Liver (tissue), 9 donors: ENCODE data around the gene PEX6. TPM values are rescaled to one million over a fixed set of nuclear protein-coding genes. Genes with fewer than 3 reads are reported as not detected.

Source experiments
- DNase-seq: peaks from one replicate; pipeline ENCODE4 v3.0.0-alpha.2; 2017; ENCODE audit warnings: low spot score
- H3K27ac ChIP-seq, 2 donors: one replicate each; pipeline ENCODE4 v1.7.0; 2013; ENCODE audit warnings: inconsistent platforms in 2 of 2, low read length in 2 of 2, control low read depth in 1 of 2, low read depth in 1 of 2, mild to moderate bottlenecking in 1 of 2
- H3K27me3 ChIP-seq, 4 donors: one replicate each; pipeline versions ENCODE4 v1.6.1 to v1.7.0; 2013; ENCODE audit warnings: low read length in 3 of 4, inconsistent platforms in 1 of 4, mild to moderate bottlenecking in 1 of 4, moderate library complexity in 1 of 4; ENCODE audit not compliant: control insufficient read depth in 4 of 4, insufficient read depth in 4 of 4
- H3K36me3 ChIP-seq, 4 donors: one replicate each; pipeline versions ENCODE4 v1.6.1 to v1.7.0; 2013; ENCODE audit warnings: low read length in 3 of 4, mild to moderate bottlenecking in 3 of 4, low read depth in 1 of 4, moderate library complexity in 1 of 4; ENCODE audit not compliant: control insufficient read depth in 4 of 4, insufficient read depth in 3 of 4
- H3K4me1 ChIP-seq, 4 donors: one replicate each; pipeline versions ENCODE4 v1.6.1 to v1.7.0; 2013; ENCODE audit warnings: low read length in 3 of 4, mild to moderate bottlenecking in 3 of 4, moderate library complexity in 1 of 4; ENCODE audit not compliant: control insufficient read depth in 4 of 4, insufficient read depth in 4 of 4
- H3K4me3 ChIP-seq, 3 donors: one replicate each; pipeline versions ENCODE4 v1.6.1 to v1.7.0; 2013; ENCODE audit warnings: low read length in 3 of 3, control low read depth in 1 of 3, low read depth in 1 of 3, mild to moderate bottlenecking in 1 of 3
- H3K9ac ChIP-seq, 2 donors: one replicate each; pipeline ENCODE4 v1.7.0; 2013; ENCODE audit warnings: low read length in 2 of 2, mild to moderate bottlenecking in 2 of 2, moderate library complexity in 2 of 2, control low read depth in 1 of 2, low read depth in 1 of 2
- H3K9me3 ChIP-seq, 4 donors: one replicate each; pipeline versions ENCODE4 v1.6.1 to v1.7.0; 2013; ENCODE audit warnings: low read length in 3 of 4; ENCODE audit not compliant: control insufficient read depth in 4 of 4
- ATF3 ChIP-seq: IDR thresholded peaks from 2 replicates; pipeline ENCODE4 v1.6.1; 2016; ENCODE audit warnings: antibody characterized with exemption
- CTCF ChIP-seq: fragments of 150-350 bp; IDR thresholded peaks from 2 replicates; pipeline ENCODE4 v1.5.1; 2017; ENCODE audit warnings: improper control_type of control experiment, low read depth, low read length; ENCODE audit not compliant: missing input control
- EGR1 ChIP-seq, 2 donors: IDR thresholded peaks; 2 replicates each; pipeline ENCODE4 v1.6.1; 2016 to 2018; ENCODE audit warnings: antibody characterized with exemption in 2 of 2, low read depth in 2 of 2
- FOXA1 ChIP-seq: IDR thresholded peaks from 2 replicates; pipeline ENCODE4 v1.6.1; 2016; ENCODE audit warnings: antibody characterized with exemption
- FOXA2 ChIP-seq: IDR thresholded peaks from 2 replicates; pipeline ENCODE4 v1.6.1; 2016; ENCODE audit warnings: antibody characterized with exemption
- GABPA ChIP-seq, 2 donors: IDR thresholded peaks in 1 of 2; conservative IDR thresholded peaks in 1 of 2; 2 replicates each; pipeline ENCODE4 v1.6.1; 2016; ENCODE audit warnings: antibody characterized with exemption in 2 of 2, mild to moderate bottlenecking in 1 of 2, moderate library complexity in 1 of 2
- HNF4A ChIP-seq, 2 donors: conservative IDR thresholded peaks; 2 replicates each; pipeline ENCODE4 v1.6.1; 2016; ENCODE audit warnings: antibody characterized with exemption in 2 of 2, mild to moderate bottlenecking in 2 of 2
- HNF4G ChIP-seq: IDR thresholded peaks from 2 replicates; pipeline ENCODE4 v1.6.1; 2016; ENCODE audit warnings: antibody characterized with exemption
- JUND ChIP-seq, 2 donors: IDR thresholded peaks; 2 replicates each; pipeline ENCODE4 v1.6.1; 2016; ENCODE audit warnings: antibody characterized with exemption in 2 of 2
- MAX ChIP-seq: IDR thresholded peaks from 2 replicates; pipeline ENCODE4 v1.6.1; 2016; ENCODE audit warnings: antibody characterized with exemption
- NR2F2 ChIP-seq: IDR thresholded peaks from 2 replicates; pipeline ENCODE4 v1.6.1; 2016; ENCODE audit warnings: antibody characterized with exemption
- RAD21 ChIP-seq, 2 donors: IDR thresholded peaks; 2 replicates each; pipeline ENCODE4 v1.6.1; 2016; ENCODE audit warnings: antibody characterized with exemption in 2 of 2, mild to moderate bottlenecking in 2 of 2
- RXRA ChIP-seq, 2 donors: IDR thresholded peaks; 2 replicates each; pipeline ENCODE4 v1.6.1; 2017 to 2018; ENCODE audit warnings: antibody characterized with exemption in 2 of 2, mild to moderate bottlenecking in 1 of 2
- SP1 ChIP-seq: IDR thresholded peaks from 2 replicates; pipeline ENCODE4 v1.6.1; 2018; ENCODE audit warnings: antibody characterized with exemption, mild to moderate bottlenecking
- TAF1 ChIP-seq: conservative IDR thresholded peaks from 2 replicates; pipeline ENCODE4 v1.6.1; 2016; ENCODE audit warnings: antibody characterized with exemption, mild to moderate bottlenecking
- YY1 ChIP-seq: IDR thresholded peaks from 2 replicates; pipeline ENCODE4 v1.6.1; 2016; ENCODE audit warnings: antibody characterized with exemption, mild to moderate bottlenecking
- WGBS: extraction: QIAGEN DNeasy Blood & Tissue Kit; methylation state at CpG from one replicate; pipeline ENCODE4 v1.1.7; 2013; 5-methylcytosine and 5-hydroxymethylcytosine counted together
- polyA plus RNA-seq, 2 donors: library from polyadenylated mRNA; stranded (reverse) in 1 of 2; unstranded in 1 of 2; fragments of 200-250 nt in 1 of 2; fragments of >200 nt in 1 of 2; fragmentation: Nextera tagmentation in 1 of 2; extraction: Ambion mirVana in 1 of 2; gene quantifications; one replicate each; pipeline versions ENCODE4 v1.2.1 to v1.2.3, GENCODE V29; 2013 to 2015
- total RNA-seq, 2 donors: library from RNA; depleted of rRNA; stranded (reverse); fragments of >200 nt; gene quantifications; one replicate each; pipeline ENCODE4 v1.2.3, GENCODE V29; 2014
- TF ChIP-seq, protein P1 (sequence below): IDR thresholded peaks from 2 replicates; pipeline ENCODE4 v1.6.1; 2016; ENCODE audit warnings: antibody characterized with exemption, mild to moderate bottlenecking
- TF ChIP-seq, protein P2 (sequence below): IDR thresholded peaks from 2 replicates; pipeline ENCODE4 v1.6.1; 2016; ENCODE audit warnings: antibody characterized with exemption
- donor health status: healthy.
- donor health status: healthy.
- donor health status: healthy.
- donor health status: healthy.
- donor health status: healthy.

PEX6 gene
- total and polyA plus RNA-seq, 4 donors: 5.4 to 20.7 (median 15.2) TPM

DNA sequence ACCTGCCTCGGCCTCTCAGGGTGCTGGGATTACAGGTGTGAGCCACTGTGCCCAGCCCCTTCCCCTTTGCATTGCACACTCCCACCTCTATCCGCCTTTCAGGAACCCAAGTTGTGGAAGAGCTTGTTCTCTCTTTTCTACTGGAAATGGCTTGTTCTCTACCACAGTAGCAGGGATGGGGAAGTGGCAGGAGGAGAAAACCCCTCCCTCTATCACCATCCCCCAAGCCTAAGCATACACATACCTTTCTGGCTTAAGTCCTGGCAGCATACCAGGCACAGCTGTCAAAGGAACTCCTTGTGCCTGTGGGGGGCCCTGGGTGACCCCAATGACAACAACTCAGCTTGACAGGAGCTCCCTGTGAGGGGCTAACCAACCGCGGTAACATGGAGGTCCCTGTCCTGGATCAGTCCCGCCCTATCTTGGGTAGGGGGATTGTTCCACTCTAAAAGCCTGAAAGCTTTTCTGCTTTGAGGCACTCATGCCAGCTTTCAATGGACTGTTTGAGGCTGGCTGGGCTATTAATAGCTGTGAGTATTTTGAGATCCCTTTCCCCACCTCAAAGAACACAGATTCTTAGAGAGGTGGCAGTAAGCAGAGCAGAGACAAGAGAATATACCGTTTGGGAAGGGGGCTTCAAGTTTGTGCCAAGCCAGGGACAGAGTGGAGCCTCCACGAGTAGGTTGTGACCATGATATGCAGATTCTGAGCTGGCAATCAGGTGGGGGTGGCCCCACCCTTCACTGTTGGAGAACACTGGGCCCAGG lies 37.4 kb upstream of the PEX6 start:
- H3K9me3 ChIP-seq: no peaks in the 10 kb centered on the region
- WGBS: 83% methylated on average over 7 of the region's 7 CpGs
- no peaks in the 10 kb centered on the region for H3K27me3 ChIP-seq
- peaks cover 0 to 33% (median 17%) of the 10 kb centered on the region in 4 donors for H3K36me3 ChIP-seq
- no peak overlapping the region for H3K9ac ChIP-seq
- DNase-seq: no peak
- H3K4me3 ChIP-seq: no peak overlapping the region
- TF ChIP-seq SP1 (no peak), HNF4G (no peak), MAX (no peak), HNF4A (conservative IDR thresholded peaks at IDR 0.05) (no peak), GABPA (IDR thresholded peaks at IDR 0.05 in 1 of 2, conservative IDR thresholded peaks at IDR 0.05 in 1 of 2) (no peak), RAD21 (IDR thresholded peaks at IDR 0.05) (no peak), FOXA2 (no peak), RXRA (IDR thresholded peaks at IDR 0.05) (no peak), ATF3 (no peak), YY1 (no peak), EGR1 (IDR thresholded peaks at IDR 0.05; ENCODE audit: low read depth in 2 of 2) (no peak), JUND (IDR thresholded peaks at IDR 0.05) (no peak), NR2F2 (no peak)
- TF ChIP-seq, protein P1, sequence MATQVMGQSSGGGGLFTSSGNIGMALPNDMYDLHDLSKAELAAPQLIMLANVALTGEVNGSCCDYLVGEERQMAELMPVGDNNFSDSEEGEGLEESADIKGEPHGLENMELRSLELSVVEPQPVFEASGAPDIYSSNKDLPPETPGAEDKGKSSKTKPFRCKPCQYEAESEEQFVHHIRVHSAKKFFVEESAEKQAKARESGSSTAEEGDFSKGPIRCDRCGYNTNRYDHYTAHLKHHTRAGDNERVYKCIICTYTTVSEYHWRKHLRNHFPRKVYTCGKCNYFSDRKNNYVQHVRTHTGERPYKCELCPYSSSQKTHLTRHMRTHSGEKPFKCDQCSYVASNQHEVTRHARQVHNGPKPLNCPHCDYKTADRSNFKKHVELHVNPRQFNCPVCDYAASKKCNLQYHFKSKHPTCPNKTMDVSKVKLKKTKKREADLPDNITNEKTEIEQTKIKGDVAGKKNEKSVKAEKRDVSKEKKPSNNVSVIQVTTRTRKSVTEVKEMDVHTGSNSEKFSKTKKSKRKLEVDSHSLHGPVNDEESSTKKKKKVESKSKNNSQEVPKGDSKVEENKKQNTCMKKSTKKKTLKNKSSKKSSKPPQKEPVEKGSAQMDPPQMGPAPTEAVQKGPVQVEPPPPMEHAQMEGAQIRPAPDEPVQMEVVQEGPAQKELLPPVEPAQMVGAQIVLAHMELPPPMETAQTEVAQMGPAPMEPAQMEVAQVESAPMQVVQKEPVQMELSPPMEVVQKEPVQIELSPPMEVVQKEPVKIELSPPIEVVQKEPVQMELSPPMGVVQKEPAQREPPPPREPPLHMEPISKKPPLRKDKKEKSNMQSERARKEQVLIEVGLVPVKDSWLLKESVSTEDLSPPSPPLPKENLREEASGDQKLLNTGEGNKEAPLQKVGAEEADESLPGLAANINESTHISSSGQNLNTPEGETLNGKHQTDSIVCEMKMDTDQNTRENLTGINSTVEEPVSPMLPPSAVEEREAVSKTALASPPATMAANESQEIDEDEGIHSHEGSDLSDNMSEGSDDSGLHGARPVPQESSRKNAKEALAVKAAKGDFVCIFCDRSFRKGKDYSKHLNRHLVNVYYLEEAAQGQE: no peak
- TF ChIP-seq, protein P2, sequence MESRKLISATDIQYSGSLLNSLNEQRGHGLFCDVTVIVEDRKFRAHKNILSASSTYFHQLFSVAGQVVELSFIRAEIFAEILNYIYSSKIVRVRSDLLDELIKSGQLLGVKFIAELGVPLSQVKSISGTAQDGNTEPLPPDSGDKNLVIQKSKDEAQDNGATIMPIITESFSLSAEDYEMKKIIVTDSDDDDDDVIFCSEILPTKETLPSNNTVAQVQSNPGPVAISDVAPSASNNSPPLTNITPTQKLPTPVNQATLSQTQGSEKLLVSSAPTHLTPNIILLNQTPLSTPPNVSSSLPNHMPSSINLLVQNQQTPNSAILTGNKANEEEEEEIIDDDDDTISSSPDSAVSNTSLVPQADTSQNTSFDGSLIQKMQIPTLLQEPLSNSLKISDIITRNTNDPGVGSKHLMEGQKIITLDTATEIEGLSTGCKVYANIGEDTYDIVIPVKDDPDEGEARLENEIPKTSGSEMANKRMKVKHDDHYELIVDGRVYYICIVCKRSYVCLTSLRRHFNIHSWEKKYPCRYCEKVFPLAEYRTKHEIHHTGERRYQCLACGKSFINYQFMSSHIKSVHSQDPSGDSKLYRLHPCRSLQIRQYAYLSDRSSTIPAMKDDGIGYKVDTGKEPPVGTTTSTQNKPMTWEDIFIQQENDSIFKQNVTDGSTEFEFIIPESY: no peak
- H3K27ac ChIP-seq: no peak overlapping the region
- peaks cover 5 to 42% (median 29%) of the 10 kb centered on the region in 4 donors for H3K4me1 ChIP-seq

DNA sequence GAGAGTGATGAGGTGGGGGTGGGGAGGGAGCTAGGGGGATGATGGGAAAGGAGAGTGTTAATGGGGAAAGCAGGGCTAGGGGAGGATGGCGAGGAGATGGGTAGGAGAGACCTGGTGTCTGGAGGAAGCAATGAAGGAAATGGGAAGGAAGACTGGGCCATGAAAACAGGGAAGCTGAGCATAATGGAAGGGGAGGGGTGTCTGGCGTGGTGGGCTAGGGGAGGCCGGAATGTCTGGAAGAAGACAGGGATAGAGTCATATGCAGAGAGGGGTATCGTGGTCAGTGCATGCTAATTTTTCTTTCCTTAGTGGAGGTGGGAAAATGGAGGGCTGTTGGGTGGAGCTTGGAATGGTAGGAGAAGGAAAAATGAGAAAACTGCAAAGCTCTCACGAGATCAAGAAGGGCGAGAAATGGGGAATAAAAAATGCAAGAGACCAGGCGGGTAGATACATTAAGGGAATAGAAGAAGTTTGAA lies 35.5 kb upstream of the PEX6 start:
- WGBS: 1% methylated on average over 7 of the region's 7 CpGs
- TF ChIP-seq CTCF (no peak), HNF4A (conservative IDR thresholded peaks at IDR 0.05) (no peak), ATF3 (no peak), YY1 (no peak), RXRA (IDR thresholded peaks at IDR 0.05) (no peak), FOXA1 (no peak), GABPA (IDR thresholded peaks at IDR 0.05 in 1 of 2, conservative IDR thresholded peaks at IDR 0.05 in 1 of 2) (no peak), FOXA2 (no peak), TAF1 (no peak)
- TF ChIP-seq, protein P2: no peak

More for the DNA sequence above, 35.5 kb upstream of the PEX6 start:
- H3K36me3 ChIP-seq: peaks cover 2 to 49% (median 26%) of the 10 kb centered on the region in 4 donors
- H3K9ac ChIP-seq: peak overlapping the region in 1 of 2 donors; percentile 72
- H3K27me3 ChIP-seq: no peaks in the 10 kb centered on the region
- peaks cover 3 to 36% (median 23%) of the 10 kb centered on the region in 4 donors for H3K4me1 ChIP-seq
- H3K9me3 ChIP-seq: no peaks in the 10 kb centered on the region
- H3K4me3 ChIP-seq: peak overlapping the region; percentile 64 to 89 (median 64)
- peak overlapping the region in 1 of 2 donors; percentile 46 for H3K27ac ChIP-seq
- no peak for DNase-seq
